ENCODE measurements around the gene FAM161A.
"Not testable (repeated sequence)": the region's sequence is repeated elsewhere in the genome, so short reads cannot be mapped to it uniquely, and the experiment has no call there.

The FAM161A gene

DNA sequence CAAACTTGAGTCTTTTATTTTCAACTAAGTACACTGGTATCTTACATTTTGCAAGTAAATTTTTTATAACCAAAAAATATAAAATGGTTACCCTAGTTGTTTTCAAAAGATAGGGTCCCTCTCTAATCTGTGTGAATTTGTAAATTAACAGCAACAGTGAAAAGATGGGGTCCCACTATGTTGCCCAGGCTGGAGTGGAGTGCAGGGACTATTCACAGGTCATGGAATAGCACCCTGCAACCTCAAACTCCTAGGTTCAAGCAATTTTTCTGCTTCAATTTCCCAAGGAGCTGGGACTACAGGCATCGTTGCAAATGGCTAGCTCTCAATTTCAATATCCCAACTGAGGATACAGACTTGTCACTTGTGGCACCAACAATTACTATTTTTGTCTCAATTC is 22.5 kb upstream of the FAM161A start:
- Histone ChIP-seq H3K4me3 (ENCODE audit: low read depth, low read length) (no peak overlapping the region), H3K9ac (ENCODE audit: low read depth, low read length) (no peak overlapping the region), H3K36me3 (ENCODE audit: control insufficient read depth, insufficient read depth, low read length) (peaks cover 67% of the 10 kb centered on the region)

DNA sequence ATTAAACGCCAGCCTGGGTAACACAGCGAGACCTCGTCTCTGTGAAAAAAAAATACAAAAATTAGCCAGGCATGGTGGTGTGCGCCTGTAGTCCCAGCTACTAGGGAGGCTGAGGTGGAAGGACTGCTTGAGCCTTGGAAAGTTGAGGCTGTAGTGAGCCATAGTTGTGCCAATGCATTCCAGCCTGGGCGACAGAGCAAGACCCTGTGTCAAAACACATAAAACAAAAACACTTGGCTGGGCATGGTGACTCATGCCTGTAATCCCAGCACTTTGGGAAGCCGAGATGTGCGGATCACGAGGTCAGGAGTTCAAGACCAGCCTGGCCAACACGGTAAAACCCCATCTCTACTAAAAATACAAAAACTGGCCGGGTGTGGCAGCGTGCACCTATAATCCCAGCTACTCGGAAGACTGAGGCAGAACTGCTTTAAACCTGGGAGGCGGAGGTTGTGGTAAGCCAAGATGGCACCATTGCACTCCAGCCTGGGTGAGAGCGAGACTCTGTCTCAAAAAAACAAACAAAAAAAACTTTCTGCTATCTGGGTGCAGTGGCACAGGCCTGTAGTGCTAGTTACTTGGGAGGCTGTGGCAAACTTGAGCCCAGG is 12.7 kb upstream of the FAM161A start:
- not testable (repeated sequence) for H3K4me3 ChIP-seq (ENCODE audit: low read depth, low read length); H3K9me3 ChIP-seq (ENCODE audit: control insufficient read depth, insufficient read depth, low read length); H3K9ac ChIP-seq (ENCODE audit: low read depth, low read length); H3K27me3 ChIP-seq (ENCODE audit: control insufficient read depth, insufficient read depth, low read length); H3K4me1 ChIP-seq (ENCODE audit: control insufficient read depth, insufficient read depth, low read length)
- H3K36me3 ChIP-seq (ENCODE audit: control insufficient read depth, insufficient read depth, low read length) = peaks cover 32% of the 10 kb centered on the region

More for the DNA sequence above, 22.5 kb upstream of the FAM161A start:
- no peaks in the 10 kb centered on the region for H3K27me3 ChIP-seq (ENCODE audit: control insufficient read depth, insufficient read depth, low read length)
- no peaks in the 10 kb centered on the region for H3K4me1 ChIP-seq (ENCODE audit: control insufficient read depth, insufficient read depth, low read length)
- H3K9me3 ChIP-seq (ENCODE audit: control insufficient read depth, insufficient read depth, low read length) = no peaks in the 10 kb centered on the region

DNA sequence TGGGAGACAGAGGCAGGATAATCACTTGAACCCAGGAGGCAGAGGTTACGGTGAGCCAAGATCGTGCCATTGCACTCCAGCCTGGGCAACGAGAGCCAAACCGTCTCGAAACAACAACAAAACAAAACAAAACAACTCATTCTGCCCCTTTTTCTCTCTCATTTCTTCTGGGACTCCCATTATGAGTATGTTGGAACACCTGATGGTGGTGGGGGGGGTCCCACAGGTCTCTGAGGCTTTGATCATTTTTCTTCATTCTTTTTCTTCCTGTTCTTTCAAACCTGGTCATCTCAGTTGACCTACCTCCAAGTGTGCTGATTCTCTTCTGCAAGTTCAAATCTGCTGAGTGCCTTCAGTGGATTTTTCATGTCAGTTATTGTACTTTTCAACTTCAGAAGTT is 8.2 kb upstream of the FAM161A start:
- Histone ChIP-seq H3K4me1 (ENCODE audit: control insufficient read depth, insufficient read depth, low read length) (no peaks in the 10 kb centered on the region), H3K36me3 (ENCODE audit: control insufficient read depth, insufficient read depth, low read length) (peaks cover 6% of the 10 kb centered on the region), H3K9me3 (ENCODE audit: control insufficient read depth, insufficient read depth, low read length) (no peaks in the 10 kb centered on the region), H3K4me3 (ENCODE audit: low read depth, low read length) (no peak overlapping the region), H3K9ac (ENCODE audit: low read depth, low read length) (no peak overlapping the region), H3K27me3 (ENCODE audit: control insufficient read depth, insufficient read depth, low read length) (no peaks in the 10 kb centered on the region)

DNA sequence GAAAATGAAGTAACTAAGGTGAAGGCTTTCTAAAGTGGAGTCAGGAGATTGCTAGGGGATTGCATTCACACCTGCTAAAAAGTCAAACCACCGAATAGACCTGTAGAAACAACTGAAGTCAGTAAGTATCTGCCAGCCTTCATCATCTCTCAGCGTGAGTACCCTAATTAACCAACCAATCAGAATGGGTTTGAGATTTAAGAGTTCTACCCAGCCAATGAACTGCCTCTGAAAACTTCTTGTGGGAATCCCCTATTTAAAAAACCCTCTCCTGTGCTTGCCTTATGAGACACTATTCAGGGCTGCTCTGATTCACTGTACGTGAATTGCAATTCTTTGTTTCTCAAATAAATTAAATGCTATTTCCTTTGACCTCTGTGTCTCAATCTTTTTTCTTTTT is 3.4 kb upstream of the FAM161A start:
- no peaks in the 10 kb centered on the region for H3K27me3 ChIP-seq (ENCODE audit: control insufficient read depth, insufficient read depth, low read length)
- no peak overlapping the region for H3K4me3 ChIP-seq (ENCODE audit: low read depth, low read length)
- no peaks in the 10 kb centered on the region for H3K36me3 ChIP-seq (ENCODE audit: control insufficient read depth, insufficient read depth, low read length)
- no peak overlapping the region for H3K9ac ChIP-seq (ENCODE audit: low read depth, low read length)
- H3K9me3 ChIP-seq (ENCODE audit: control insufficient read depth, insufficient read depth, low read length) = no peaks in the 10 kb centered on the region
- no peaks in the 10 kb centered on the region for H3K4me1 ChIP-seq (ENCODE audit: control insufficient read depth, insufficient read depth, low read length)

DNA sequence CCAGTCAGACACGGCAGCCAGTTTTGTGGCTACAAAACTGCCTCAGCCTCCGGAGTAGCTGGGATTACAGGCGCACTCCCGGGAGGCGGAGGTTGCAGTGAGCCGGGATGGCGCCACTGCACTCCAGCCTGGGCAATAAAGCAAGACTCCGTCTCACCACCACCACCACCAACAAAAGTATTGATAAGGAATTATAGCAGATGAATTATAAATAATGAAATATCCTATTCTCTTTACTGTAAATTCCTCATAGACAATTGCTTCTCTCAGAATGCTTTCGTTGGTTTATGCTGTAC is 1.4 kb upstream of the FAM161A start:
- peak overlapping the region; percentile 96 for H3K4me3 ChIP-seq (ENCODE audit: low read depth, low read length)
- no peaks in the 10 kb centered on the region for H3K36me3 ChIP-seq (ENCODE audit: control insufficient read depth, insufficient read depth, low read length)
- H3K4me1 ChIP-seq (ENCODE audit: control insufficient read depth, insufficient read depth, low read length) = no peaks in the 10 kb centered on the region
- no peaks in the 10 kb centered on the region for H3K27me3 ChIP-seq (ENCODE audit: control insufficient read depth, insufficient read depth, low read length)
- H3K9me3 ChIP-seq (ENCODE audit: control insufficient read depth, insufficient read depth, low read length) = no peaks in the 10 kb centered on the region
- peak overlapping the region; percentile 63 for H3K9ac ChIP-seq (ENCODE audit: low read depth, low read length)

DNA sequence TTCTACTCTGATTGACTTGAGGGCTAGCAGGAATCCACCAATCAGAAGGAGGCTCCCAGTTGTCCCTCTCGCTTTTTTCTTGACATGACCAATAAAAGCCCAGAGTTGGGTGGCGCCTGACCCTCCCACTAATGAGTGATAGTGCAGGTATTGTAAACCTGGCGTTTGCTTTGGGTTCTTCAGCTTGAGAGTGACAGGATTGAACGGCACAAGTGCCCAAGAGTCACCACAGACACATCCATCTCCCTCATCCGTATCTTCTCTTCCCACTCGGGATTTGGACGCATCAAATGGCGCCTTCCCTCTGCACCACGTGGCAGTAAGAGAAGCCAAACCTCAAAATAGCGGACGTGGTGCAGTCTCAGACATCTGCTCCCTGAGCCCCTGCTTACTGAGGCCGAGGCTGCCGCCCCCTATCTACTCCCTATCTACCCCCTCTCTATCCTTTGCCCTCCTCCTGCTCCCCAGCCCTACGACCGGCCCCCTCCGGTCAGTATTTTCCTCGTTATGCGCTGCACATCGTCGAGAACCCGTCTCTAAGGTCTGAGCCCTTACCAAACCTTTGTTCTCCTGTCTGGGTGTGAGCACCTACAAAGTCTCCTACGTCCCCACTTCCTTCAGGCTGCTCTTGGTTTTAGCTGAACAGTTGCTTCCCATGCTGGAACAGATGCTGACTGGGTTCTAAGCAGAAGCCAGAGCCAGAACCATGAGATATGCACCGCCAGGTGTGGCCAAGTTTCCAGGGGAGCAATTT is 881 bp upstream of the FAM161A start:
- H3K4me3 ChIP-seq (ENCODE audit: low read depth, low read length) = peak overlapping the region; percentile 96
- H3K9ac ChIP-seq (ENCODE audit: low read depth, low read length) = peak overlapping the region; percentile 63

DNA sequence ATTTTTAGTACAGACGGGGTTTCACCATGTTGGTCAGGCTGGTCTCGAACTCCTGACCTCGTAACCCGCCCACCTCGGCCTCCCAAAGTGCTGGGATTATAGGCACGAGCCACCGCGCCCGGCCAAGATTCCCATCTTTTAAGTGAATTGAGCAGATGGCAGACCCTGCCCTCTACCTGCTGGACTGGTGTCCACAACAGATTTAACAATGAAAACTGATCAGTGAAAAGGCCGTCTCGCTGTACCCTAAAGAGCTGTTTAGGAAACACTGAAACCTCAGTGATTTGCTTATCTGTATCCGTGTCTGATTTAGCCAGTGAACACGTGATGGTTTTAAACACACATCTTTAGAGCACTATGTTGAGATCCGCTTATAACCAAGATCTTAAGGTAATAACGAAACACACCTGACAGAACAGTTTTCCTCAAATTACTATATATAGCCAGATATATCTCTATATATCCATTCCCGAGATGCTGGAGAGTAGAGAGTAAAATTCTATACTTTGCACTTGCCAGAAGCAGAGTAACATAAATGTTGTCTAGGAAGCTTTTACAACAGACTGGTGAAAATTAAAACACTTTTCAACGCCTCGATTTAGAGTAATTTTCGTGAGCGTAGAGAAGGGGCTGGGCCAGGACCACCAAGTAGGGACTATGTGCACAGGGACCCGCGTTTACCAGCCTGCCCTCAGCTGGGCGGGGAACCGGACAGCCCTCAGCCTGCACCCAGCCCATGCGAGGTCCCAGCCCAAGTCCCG is 594 bp downstream of the FAM161A start:
- Histone ChIP-seq H3K4me3 (ENCODE audit: low read depth, low read length) (peak overlapping the region; percentile 96), H3K36me3 (ENCODE audit: control insufficient read depth, insufficient read depth, low read length) (no peaks in the 10 kb centered on the region), H3K27me3 (ENCODE audit: control insufficient read depth, insufficient read depth, low read length) (no peaks in the 10 kb centered on the region), H3K4me1 (ENCODE audit: control insufficient read depth, insufficient read depth, low read length) (no peaks in the 10 kb centered on the region), H3K9me3 (ENCODE audit: control insufficient read depth, insufficient read depth, low read length) (no peaks in the 10 kb centered on the region), H3K9ac (ENCODE audit: low read depth, low read length) (peak overlapping the region; percentile 81)

More for the DNA sequence above, 881 bp upstream of the FAM161A start:
- no peaks in the 10 kb centered on the region for H3K4me1 ChIP-seq (ENCODE audit: control insufficient read depth, insufficient read depth, low read length)
- H3K27me3 ChIP-seq (ENCODE audit: control insufficient read depth, insufficient read depth, low read length) = no peaks in the 10 kb centered on the region
- H3K9me3 ChIP-seq (ENCODE audit: control insufficient read depth, insufficient read depth, low read length) = no peaks in the 10 kb centered on the region
- no peaks in the 10 kb centered on the region for H3K36me3 ChIP-seq (ENCODE audit: control insufficient read depth, insufficient read depth, low read length)

DNA sequence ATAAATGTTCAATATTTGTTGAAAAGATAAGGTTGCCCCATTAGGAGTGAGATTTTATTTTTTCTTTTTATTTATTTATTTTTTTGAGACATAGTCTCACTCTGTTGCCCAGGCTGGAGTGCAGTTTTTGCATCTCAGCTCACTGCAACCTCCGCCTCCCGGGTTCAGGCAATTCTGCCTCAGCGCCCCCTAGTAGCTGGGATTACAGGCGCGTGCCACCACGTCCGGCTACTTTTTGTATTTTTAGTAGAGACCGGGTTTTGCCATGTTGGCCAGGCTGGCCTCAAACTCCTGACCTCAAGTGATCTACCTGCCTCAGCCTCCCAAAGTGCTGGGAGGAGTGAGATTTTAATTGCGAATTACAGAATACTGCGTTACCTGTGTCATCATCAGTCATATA is 2.6 kb downstream of the FAM161A start:
- H3K36me3 ChIP-seq (ENCODE audit: control insufficient read depth, insufficient read depth, low read length) = not testable (repeated sequence)

DNA sequence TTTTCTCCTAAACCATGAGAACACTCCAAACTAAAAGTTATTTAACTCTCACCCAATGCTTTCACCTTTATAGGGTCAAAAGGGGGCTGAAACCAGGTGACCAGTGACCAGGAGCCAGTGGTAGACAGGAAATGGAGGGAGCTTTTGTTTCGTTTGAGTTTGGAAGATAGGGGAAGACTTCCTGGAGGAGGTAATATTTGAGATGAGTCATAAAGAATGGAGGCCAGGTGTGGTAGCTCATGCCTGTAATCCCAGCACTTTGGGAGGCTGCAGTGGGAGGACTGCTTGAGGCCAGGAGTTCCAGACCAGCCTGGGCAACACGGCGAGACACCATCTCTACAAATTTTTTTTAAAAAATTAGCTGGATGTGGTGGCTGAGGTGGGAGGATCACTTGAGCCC is 8.5 kb downstream of the FAM161A start:
- H3K9ac ChIP-seq (ENCODE audit: low read depth, low read length) = no peak overlapping the region
- no peaks in the 10 kb centered on the region for H3K36me3 ChIP-seq (ENCODE audit: control insufficient read depth, insufficient read depth, low read length)
- H3K27me3 ChIP-seq (ENCODE audit: control insufficient read depth, insufficient read depth, low read length) = no peaks in the 10 kb centered on the region
- no peak overlapping the region for H3K4me3 ChIP-seq (ENCODE audit: low read depth, low read length)
- H3K4me1 ChIP-seq (ENCODE audit: control insufficient read depth, insufficient read depth, low read length) = no peaks in the 10 kb centered on the region
- H3K9me3 ChIP-seq (ENCODE audit: control insufficient read depth, insufficient read depth, low read length) = no peaks in the 10 kb centered on the region

More for the DNA sequence above, 2.6 kb downstream of the FAM161A start:
- not testable (repeated sequence) for H3K4me3 ChIP-seq (ENCODE audit: low read depth, low read length); H3K9me3 ChIP-seq (ENCODE audit: control insufficient read depth, insufficient read depth, low read length); H3K4me1 ChIP-seq (ENCODE audit: control insufficient read depth, insufficient read depth, low read length); H3K9ac ChIP-seq (ENCODE audit: low read depth, low read length); H3K27me3 ChIP-seq (ENCODE audit: control insufficient read depth, insufficient read depth, low read length)

DNA sequence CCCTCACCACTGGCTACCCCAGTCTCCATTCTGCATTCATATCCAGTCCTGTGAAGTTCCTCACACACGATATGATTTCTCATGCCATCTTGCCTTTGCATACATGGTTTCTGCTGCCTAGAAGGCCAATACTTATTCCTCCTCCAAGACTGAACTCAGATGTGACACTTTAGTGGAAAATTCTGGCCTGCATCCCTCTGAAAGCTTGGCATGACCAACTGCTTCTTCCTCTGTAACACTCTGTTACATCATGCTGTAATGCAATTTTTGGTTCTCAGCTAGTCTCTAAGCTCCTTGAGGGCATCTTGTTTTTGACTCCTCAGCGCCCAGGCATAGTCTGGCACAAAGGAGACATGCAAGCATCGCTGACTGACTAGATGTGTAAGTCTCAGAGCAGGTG is 12.6 kb downstream of the FAM161A start:
- no peaks in the 10 kb centered on the region for H3K9me3 ChIP-seq (ENCODE audit: control insufficient read depth, insufficient read depth, low read length)
- H3K9ac ChIP-seq (ENCODE audit: low read depth, low read length) = no peak overlapping the region
- no peaks in the 10 kb centered on the region for H3K36me3 ChIP-seq (ENCODE audit: control insufficient read depth, insufficient read depth, low read length)
- no peaks in the 10 kb centered on the region for H3K27me3 ChIP-seq (ENCODE audit: control insufficient read depth, insufficient read depth, low read length)
- H3K4me3 ChIP-seq (ENCODE audit: low read depth, low read length) = no peak overlapping the region
- H3K4me1 ChIP-seq (ENCODE audit: control insufficient read depth, insufficient read depth, low read length) = no peaks in the 10 kb centered on the region

DNA sequence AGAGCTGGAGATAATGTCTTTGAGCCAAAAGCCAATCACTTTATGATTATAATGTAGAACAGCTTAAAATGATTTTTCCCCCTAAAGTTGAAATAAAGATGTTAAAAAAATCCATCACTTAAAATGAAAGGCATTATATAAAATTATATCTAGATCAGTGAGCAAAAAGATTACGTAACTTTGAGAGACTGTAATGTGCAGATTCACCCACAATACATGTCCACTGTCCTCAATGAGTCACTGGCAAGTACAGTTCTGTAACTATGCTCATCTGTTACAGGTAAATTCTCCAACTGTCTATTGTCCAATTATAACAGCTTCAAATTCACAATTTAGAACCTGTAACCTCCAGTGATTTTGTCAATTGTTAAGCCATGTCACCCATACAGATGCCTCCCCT is 19.0 kb downstream of the FAM161A start:
- no peak overlapping the region for H3K4me3 ChIP-seq (ENCODE audit: low read depth, low read length)

DNA sequence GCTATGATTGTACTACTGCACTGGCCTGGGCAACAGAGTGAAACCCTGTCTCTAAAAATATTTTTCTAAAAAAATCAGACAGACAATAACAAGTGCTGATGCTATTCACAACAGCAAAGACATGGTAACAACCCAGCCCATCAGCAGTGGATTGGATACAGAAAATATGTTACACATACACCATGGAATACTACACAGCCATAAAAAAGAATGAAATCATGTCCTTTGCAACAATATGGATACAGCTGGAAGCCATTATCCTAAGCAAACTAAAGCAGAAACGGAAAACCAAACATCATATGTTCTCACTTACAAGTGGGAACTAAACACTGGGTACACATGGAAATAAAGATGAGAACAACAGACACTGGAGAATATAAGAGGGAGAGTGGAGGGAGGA is 19.9 kb downstream of the FAM161A start:
- H3K36me3 ChIP-seq (ENCODE audit: control insufficient read depth, insufficient read depth, low read length) = no peaks in the 10 kb centered on the region
- H3K27me3 ChIP-seq (ENCODE audit: control insufficient read depth, insufficient read depth, low read length) = no peaks in the 10 kb centered on the region
- H3K9me3 ChIP-seq (ENCODE audit: control insufficient read depth, insufficient read depth, low read length) = no peaks in the 10 kb centered on the region
- no peaks in the 10 kb centered on the region for H3K4me1 ChIP-seq (ENCODE audit: control insufficient read depth, insufficient read depth, low read length)
- no peak overlapping the region for H3K9ac ChIP-seq (ENCODE audit: low read depth, low read length)
- no peak overlapping the region for H3K4me3 ChIP-seq (ENCODE audit: low read depth, low read length)

More for the DNA sequence above, 19.0 kb downstream of the FAM161A start:
- no peaks in the 10 kb centered on the region for H3K27me3 ChIP-seq (ENCODE audit: control insufficient read depth, insufficient read depth, low read length)
- no peaks in the 10 kb centered on the region for H3K4me1 ChIP-seq (ENCODE audit: control insufficient read depth, insufficient read depth, low read length)
- no peaks in the 10 kb centered on the region for H3K36me3 ChIP-seq (ENCODE audit: control insufficient read depth, insufficient read depth, low read length)
- H3K9me3 ChIP-seq (ENCODE audit: control insufficient read depth, insufficient read depth, low read length) = no peaks in the 10 kb centered on the region
- no peak overlapping the region for H3K9ac ChIP-seq (ENCODE audit: low read depth, low read length)
